AG04450 (cell line): ENCODE results near the gene PODXL2. TPM values are rescaled to one million over a fixed set of nuclear protein-coding genes. Genes with fewer than 3 reads are reported as not detected.

Experiments used
- CTCF ChIA-PET: fragments of 300-600, 350-600 bp; formaldehyde crosslinking; extraction: SDS; loops from one replicate; lab custom pipeline; 2022; ENCODE audit warnings: antibody characterized with exemption, inconsistent platforms; lab: Charles Lee
- POLR2A ChIA-PET: fragments of 350-600 bp; formaldehyde crosslinking; extraction: SDS; loops from one replicate; lab custom pipeline; 2021; ENCODE audit warnings: antibody characterized with exemption, inconsistent platforms; lab: Yijun Ruan, JAX
- DNase-seq: peaks from one replicate; pipeline ENCODE4 v3.0.0-alpha.2; 2011; ENCODE audit warnings: low read depth, low spot score
- H3K27ac ChIP-seq: one replicate; pipeline ENCODE4 v1.5.1; 2012; ENCODE audit warnings: low read depth, low read length, control low read depth
- H3K27me3 ChIP-seq: one replicate; pipeline ENCODE4 v1.6.0; 2012; ENCODE audit warnings: low read length; ENCODE audit not compliant: control insufficient read depth, insufficient read depth
- H3K4me3 ChIP-seq: 2 replicates; pipeline ENCODE4 v1.5.1; 2011; ENCODE audit warnings: mild to moderate bottlenecking, low read depth, low read length, control low read depth
- H3K9me3 ChIP-seq: 2 replicates; pipeline ENCODE4 v1.5.1; 2012; ENCODE audit warnings: low read length; ENCODE audit not compliant: control insufficient read depth, insufficient read depth
- polyA plus RNA-seq: library from polyadenylated mRNA; depleted of rRNA; stranded (reverse); fragments of >200 nt; gene quantifications from 2 replicates; pipeline ENCODE4 v1.2.3, GENCODE V29; 2011
- TF ChIP-seq, protein P1 (sequence below): IDR thresholded peaks from 2 replicates; pipeline ENCODE4 v1.5.1; 2011; ENCODE audit warnings: low read depth, low read length, control low read depth, inconsistent platforms

Gene PODXL2
- polyA plus RNA-seq, 1 experiment: 1.5 TPM

DNA sequence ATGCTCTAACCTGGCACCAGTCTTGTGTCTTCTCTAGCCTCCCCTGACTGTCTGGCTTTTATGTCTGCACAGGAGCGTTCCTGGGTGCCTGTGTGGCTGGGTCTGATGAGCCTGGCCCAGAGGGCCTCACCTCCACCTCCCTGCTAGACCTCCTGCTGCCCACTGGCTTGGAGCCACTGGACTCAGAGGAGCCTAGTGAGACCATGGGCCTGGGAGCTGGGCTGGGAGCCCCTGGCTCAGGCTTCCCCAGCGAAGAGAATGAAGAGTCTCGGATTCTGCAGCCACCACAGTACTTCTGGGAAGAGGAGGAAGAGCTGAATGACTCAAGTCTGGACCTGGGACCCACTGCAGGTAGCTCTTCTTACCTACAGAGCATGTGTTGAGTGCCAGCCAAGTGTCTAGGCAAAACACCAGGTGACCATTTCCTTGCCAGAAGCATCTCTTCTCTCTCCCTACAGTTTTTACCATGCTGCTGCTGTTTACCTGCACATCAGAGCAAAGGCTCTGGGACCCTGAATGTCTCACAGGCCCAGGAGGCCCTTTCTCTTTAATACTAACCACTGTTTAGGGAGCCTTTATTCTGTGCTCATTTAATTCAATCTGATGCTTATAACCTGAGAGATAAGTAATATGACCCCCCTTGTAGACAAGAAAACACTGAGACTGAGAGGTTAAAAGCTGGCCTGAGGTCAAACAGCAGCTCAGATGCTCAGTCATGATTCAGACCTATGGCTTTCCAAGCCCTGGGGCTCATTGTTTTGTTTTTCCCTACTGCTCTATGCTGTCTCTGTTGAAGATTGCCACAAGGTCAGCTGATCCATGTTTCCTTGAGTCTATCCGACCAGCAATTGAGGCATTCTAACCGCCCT, 10.4 kb downstream of the PODXL2 start:
- ChIA-PET CTCF (interaction anchor here (1.4 kb wide), 1 partner anchor 12 kb away, joined by 7 read pairs; no protein-coding TSS in a partner anchor), POLR2A (no interaction called here)
- peaks cover 6% of the 10 kb centered on the region for H3K27me3 ChIP-seq
- TF ChIP-seq, protein P1, sequence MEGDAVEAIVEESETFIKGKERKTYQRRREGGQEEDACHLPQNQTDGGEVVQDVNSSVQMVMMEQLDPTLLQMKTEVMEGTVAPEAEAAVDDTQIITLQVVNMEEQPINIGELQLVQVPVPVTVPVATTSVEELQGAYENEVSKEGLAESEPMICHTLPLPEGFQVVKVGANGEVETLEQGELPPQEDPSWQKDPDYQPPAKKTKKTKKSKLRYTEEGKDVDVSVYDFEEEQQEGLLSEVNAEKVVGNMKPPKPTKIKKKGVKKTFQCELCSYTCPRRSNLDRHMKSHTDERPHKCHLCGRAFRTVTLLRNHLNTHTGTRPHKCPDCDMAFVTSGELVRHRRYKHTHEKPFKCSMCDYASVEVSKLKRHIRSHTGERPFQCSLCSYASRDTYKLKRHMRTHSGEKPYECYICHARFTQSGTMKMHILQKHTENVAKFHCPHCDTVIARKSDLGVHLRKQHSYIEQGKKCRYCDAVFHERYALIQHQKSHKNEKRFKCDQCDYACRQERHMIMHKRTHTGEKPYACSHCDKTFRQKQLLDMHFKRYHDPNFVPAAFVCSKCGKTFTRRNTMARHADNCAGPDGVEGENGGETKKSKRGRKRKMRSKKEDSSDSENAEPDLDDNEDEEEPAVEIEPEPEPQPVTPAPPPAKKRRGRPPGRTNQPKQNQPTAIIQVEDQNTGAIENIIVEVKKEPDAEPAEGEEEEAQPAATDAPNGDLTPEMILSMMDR: no peak
- no peak for DNase-seq
- H3K4me3 ChIP-seq: no peak overlapping the region
- H3K27ac ChIP-seq: peak overlapping the region; percentile 11
- H3K9me3 ChIP-seq: no peaks in the 10 kb centered on the region

DNA sequence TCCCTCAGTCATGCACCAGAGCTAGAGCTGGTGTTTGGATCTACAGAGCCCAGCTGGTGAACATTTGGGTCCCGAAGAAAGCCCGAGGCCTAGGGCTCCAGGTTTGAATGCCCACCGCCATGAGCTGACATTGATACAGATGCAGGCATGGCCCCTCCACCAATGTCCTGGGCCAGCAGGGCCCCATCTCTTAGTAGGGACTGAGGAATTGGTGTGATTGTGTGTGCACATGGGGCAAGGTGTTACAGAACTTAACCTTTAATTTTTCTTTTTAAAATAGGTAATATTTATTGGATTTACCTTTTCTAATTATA, 11.0 kb downstream of the PODXL2 start:
- Histone ChIP-seq H3K27me3 (peaks cover 9% of the 10 kb centered on the region), H3K4me3 (no peak overlapping the region), H3K27ac (no peak overlapping the region), H3K9me3 (no peaks in the 10 kb centered on the region)
- CTCF ChIA-PET: interaction anchor here (1.4 kb wide), 1 partner anchor 11 kb away, joined by 7 read pairs; no protein-coding TSS in a partner anchor
- POLR2A ChIA-PET: no interaction called here
- DNase-seq: no peak
- TF ChIP-seq, protein P1: no peak

DNA sequence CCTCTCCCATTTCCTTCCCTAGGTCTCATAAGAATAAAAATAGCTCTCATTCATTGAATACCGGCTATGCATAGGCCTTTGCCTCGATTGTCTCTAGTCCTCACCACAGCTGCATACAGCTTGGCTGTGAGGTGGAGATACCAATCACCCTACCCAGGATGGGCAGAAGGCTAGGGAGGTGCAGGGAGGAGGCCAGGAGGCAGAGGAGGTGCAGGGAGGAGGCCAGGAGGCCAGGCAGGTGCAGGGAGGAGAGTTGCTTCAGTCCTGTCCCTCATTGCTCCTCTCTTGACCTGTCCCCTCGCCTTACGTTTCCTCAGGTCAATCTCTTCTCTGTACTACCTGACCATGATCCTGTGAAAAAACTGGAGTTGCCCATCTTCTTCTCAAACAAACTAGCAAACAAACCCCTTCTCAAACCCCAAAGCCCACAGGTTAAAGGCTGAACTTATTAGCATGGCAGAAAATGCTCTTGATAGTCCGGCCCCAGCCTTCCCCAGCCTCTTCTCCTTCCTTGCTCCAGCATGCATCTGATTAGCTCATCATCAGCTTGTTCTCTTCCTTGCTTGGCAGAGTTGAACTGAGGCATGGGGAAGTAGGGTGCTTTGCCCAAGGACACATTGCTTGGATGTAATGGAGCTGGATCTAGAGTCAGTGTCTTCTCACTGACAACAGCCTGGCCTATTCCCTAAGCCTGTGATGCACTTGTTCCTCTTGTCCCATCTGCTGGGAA, 15.8 kb downstream of the PODXL2 start:
- no peak overlapping the region for H3K4me3 ChIP-seq
- ChIA-PET POLR2A (interaction anchor here (0.6 kb wide), 1 partner anchor 13 kb away, joined by 6 read pairs; no protein-coding TSS in a partner anchor), CTCF (interaction anchor here (0.6 to 1.8 kb wide), 3 partner anchors 13 to 326 kb away, joined by 3 to 6 read pairs (median 4); no protein-coding TSS in a partner anchor)
- peaks cover 10% of the 10 kb centered on the region for H3K27me3 ChIP-seq
- TF ChIP-seq, protein P1: no peak
- no peak for DNase-seq
- no peak overlapping the region for H3K27ac ChIP-seq
- H3K9me3 ChIP-seq: no peaks in the 10 kb centered on the region

DNA sequence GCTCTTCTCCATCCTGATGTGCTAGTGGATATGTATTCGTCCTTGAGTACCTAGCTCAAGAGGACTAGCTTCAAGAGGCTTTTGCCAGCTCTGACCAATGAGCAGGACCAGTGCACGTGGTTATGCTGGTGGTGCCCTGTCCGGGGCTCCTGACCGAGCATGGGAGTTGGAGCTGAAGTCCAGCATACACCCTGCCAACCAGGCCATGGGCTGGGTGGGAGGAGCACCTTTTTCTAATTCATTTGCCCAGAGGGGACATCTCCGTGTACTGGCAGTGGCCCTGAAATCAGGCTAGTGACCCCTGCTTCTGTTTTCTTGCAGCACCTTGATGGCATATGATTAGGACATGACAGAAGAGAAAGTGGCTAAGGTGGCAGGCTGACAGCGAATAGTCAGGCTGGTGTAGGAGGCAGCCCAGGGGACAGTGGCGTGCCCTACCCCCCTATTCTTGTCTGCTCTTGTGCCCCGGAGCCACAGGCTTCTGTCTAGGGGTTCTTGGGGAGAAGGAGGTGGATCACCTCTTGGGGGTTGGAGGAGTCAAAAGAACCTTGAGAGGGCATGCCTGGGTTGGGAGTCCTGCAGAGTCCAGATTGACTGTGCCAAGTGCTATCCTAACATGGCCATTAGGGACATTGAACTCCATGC, 16.5 kb downstream of the PODXL2 start:
- ChIA-PET CTCF (interaction anchor here (1.3 to 1.8 kb wide), 2 partner anchors 187 to 326 kb away, joined by 3 to 6 read pairs; no protein-coding TSS in a partner anchor), POLR2A (interaction anchor here (0.6 kb wide), 1 partner anchor 12 kb away, joined by 6 read pairs; no protein-coding TSS in a partner anchor)
- H3K27ac ChIP-seq: no peak overlapping the region
- peaks cover 10% of the 10 kb centered on the region for H3K27me3 ChIP-seq
- H3K4me3 ChIP-seq: no peak overlapping the region
- TF ChIP-seq, protein P1: no peak
- DNase-seq: no peak
- no peaks in the 10 kb centered on the region for H3K9me3 ChIP-seq
